ENCODE measurements around the gene PLSCR4. TPM values are rescaled to one million over a fixed set of nuclear protein-coding genes. Genes with fewer than 3 reads are reported as not detected.

Gene PLSCR4
- 0.18 TPM in 1 of 2 replicates, not detected in the other for total RNA-seq (2011; cell fraction: chromatin; rRNA removed; ENCODE audit: low replicate concordance)
- not detected in 2 replicates for total RNA-seq (2011; cell fraction: nucleolus; rRNA removed)
- 0.46 TPM in 1 of 2 replicates, not detected in the other for total RNA-seq (2011; cell fraction: nucleoplasm; rRNA removed)
- total RNA-seq (2014; rRNA removed) (0.68 TPM in 1 of 2 replicates, not detected in the other), total RNA-seq (2014; rRNA removed; fragmentation: Illumina TruSeq; extraction: Trizol) (0.16 and 0.29 TPM in 2 replicates), total RNA-seq (2015; rRNA removed; fragmentation: Illumina TruSeq; extraction: Trizol) (0.18 and 0.49 TPM in 2 replicates), total RNA-seq (2021) (0.11 and 0.42 TPM in 2 replicates), polyA plus RNA-seq (2011; rRNA removed) (0.05 and 0.21 TPM in 2 replicates), polyA plus RNA-seq (2014; fragmentation: Illumina TruSeq; extraction: Trizol) (0.24 and 0.51 TPM in 2 replicates), polyA plus RNA-seq (2014; fragmentation: Nextera tagmentation; extraction: Ambion mirVana) (under 1 TPM; 0.20 to 0.32 TPM), polyA plus RNA-seq (2014; rRNA removed) (0.19 TPM in 1 of 2 replicates, not detected in the other), polyA minus RNA-seq (2011; rRNA and poly(A)+ RNA removed) (0.09 and 0.18 TPM in 2 replicates), Bru-seq, nascent RNA (percentile 31 among the genes with signal in this experiment), BruChase-seq, experiment 1, labeled RNA remaining after a 2-hour chase (percentile 34 among the genes with signal in this experiment), BruChase-seq, experiment 2, labeled RNA remaining after a 6-hour chase (percentile 33 among the genes with signal in this experiment)
- not detected in 2 replicates for polyA plus RNA-seq (2011; cell fraction: cytosol; rRNA removed)
- polyA plus RNA-seq (2011; cell fraction: nucleus; rRNA removed): 0.30 TPM in 1 of 2 replicates, not detected in the other
- polyA plus RNA-seq (2012): 0.42 and 0.86 TPM in 2 replicates
- not detected in 2 replicates for polyA minus RNA-seq (2011; cell fraction: cytosol; rRNA and poly(A)+ RNA removed)
- 0.13 and 0.56 TPM in 2 replicates for polyA minus RNA-seq (2011; cell fraction: nucleus; rRNA and poly(A)+ RNA removed)
- long read RNA-seq, experiment 1: 0 reads
- long read RNA-seq, experiment 2: 0 reads
- long read RNA-seq, experiment 3: 0 reads

GRCh38 chr3:146250449-146251382, at the start of gene PLSCR4:
Gene PLSCR4 (minus strand): TSS chr3:146251105. CDS start chr3:146222071, 29,034 bp downstream.
- FAIRE-seq: peak; percentile 40
- peak within 1 kb of the TSS; percentile 85 for H2AFZ ChIP-seq (ENCODE audit: low read depth, low read length)
- CTCF ChIA-PET (ENCODE audit: low intra/inter-chr PET ratio): no interaction called here
- TF ChIP-seq E2F3 (CRISPR knock-in tag; IDR thresholded peaks at IDR 0.05) (0 out of 2 replicates have a peak, but pooled peaks have one; percentile 42), E2F6 (IDR thresholded peaks at IDR 0.05; ENCODE audit: borderline replicate concordance in 1 of 2, extremely low read depth in 1 of 2, insufficient read depth in 1 of 2, insufficient read length in 1 of 2, low read depth in 1 of 2, low read length in 1 of 2, poor library complexity in 1 of 2, severe bottlenecking in 1 of 2) (peak in 1 of 2 experiments; percentile 62), ZNF197 (CRISPR knock-in tag; IDR thresholded peaks at IDR 0.05; ENCODE audit: low read depth) (no peak), HMGN3 (IDR thresholded peaks at IDR 0.05; ENCODE audit: borderline replicate concordance, extremely low read depth, insufficient read length, low read depth, low read length) (peak; percentile 25), PTBP1 (IDR thresholded peaks at IDR 0.05; ENCODE audit: low read depth, low read length) (no peak), CXXC5 (CRISPR knock-in tag; IDR thresholded peaks at IDR 0.05) (peak; percentile 64), RBFOX2 (IDR thresholded peaks at IDR 0.05; ENCODE audit: low read depth, low read length) (0 out of 2 replicates have a peak, but pooled peaks have one; percentile 17), ZNF316 (IDR thresholded peaks at IDR 0.05) (0 out of 2 replicates have a peak, but pooled peaks have one; percentile 37), ZBTB7A (IDR thresholded peaks at IDR 0.05; ENCODE audit: borderline replicate concordance, control insufficient read depth, low read depth, low read length) (0 out of 2 replicates have a peak, but pooled peaks have one; percentile 25), UBTF (IDR thresholded peaks at IDR 0.05; ENCODE audit: borderline replicate concordance in 1 of 2, low read depth in 2 of 2, low read length in 2 of 2) (0 out of 4 replicates have a peak, but pooled peaks of 1 of the 2 experiments have one; percentile 42), CTBP1 (IDR thresholded peaks at IDR 0.05; ENCODE audit: borderline replicate concordance) (peak; percentile 43; the same call in 1 of the 2 replicates)

More at GRCh38 chr3:146250449-146251382, at the start of gene PLSCR4:
- Histone ChIP-seq H3K4me2 (ENCODE audit: insufficient read depth, low read length) (peak within 1 kb of the TSS; percentile 56), H3K27me3 (ENCODE audit: control insufficient read depth in 2 of 2, insufficient read depth in 2 of 2, low read length in 2 of 2) (no peaks in the 10 kb centered on the region), H3K4me1 (replicated peaks in 1 of 2; ENCODE audit: control insufficient read depth in 2 of 2, insufficient read depth in 2 of 2, low read length in 2 of 2) (peaks cover 0 to 13% of the 10 kb centered on the region in 2 experiments; a peak in 2 of 5 replicates), H3K36me3 (ENCODE audit: control insufficient read depth, insufficient read depth, low read length) (no peaks in the 10 kb centered on the region), H3K4me3 (peak within 1 kb of the TSS; percentile 48), H4K20me1 (replicated peaks; ENCODE audit: control insufficient read depth, insufficient read depth, low read length) (no peaks in the 10 kb centered on the region), H3K9me3 (replicated peaks; ENCODE audit: control insufficient read depth, insufficient read depth, low read depth, low read length) (no peaks in the 10 kb centered on the region), H3K9me1 (ENCODE audit: control insufficient read depth, insufficient read depth, low read length) (no peaks in the 10 kb centered on the region), H3K27ac (ENCODE audit: extremely low read depth, low read depth, low read length) (no peak within 1 kb of the TSS), H3K9ac (ENCODE audit: insufficient read depth in 1 of 2, low read depth in 2 of 2, low read length in 2 of 2) (peak within 1 kb of the TSS in 1 of 2 experiments; percentile 84; a peak in 2 of 4 replicates), H3K79me2 (ENCODE audit: control insufficient read depth, insufficient read depth, low read length) (no peaks in the 10 kb centered on the region)
- in situ Hi-C loops (cut with MboI) (no loop called here), intact Hi-C loops (cut with micrococcal nuclease) (no loop called here)
- BruUV-seq (replicated peaks): no TSS peak
- 2% methylated on average over 55 of the region's 78 CpGs for WGBS (ENCODE audit: insufficient coverage, low coverage, missing lambda C conversion rate)
- POLR2A ChIA-PET: no interaction called here
- ATAC-seq: peak; percentile 97
- DNase-seq (ENCODE audit: extremely low read depth in 1 of 4, low spot score in 3 of 4): peak; percentile 45 to 69 (median 61)
